CD8-positive, alpha-beta memory T cell (primary cell): ENCODE measurements around the gene PDE6A. TPM values are rescaled to one million over a fixed set of nuclear protein-coding genes. Genes with fewer than 3 reads are reported as not detected.

Experiments
- CTCF ChIA-PET: fragments of 350-600 bp; sonication (Branson Sonifier 250); formaldehyde crosslinking; loops from one replicate; lab custom pipeline; 2021; ENCODE audit warnings: antibody characterized with exemption; lab: Charles Lee
- POLR2A ChIA-PET: fragments of 350-600 bp; sonication (Branson Sonifier 250); formaldehyde crosslinking; loops from one replicate; lab custom pipeline; 2021; ENCODE audit warnings: antibody characterized with exemption; lab: Charles Lee
- DNase-seq, 5 donors: peaks; one replicate each; pipeline versions ENCODE4 v3.0.0 to v3.0.0-alpha.2; 2020 to 2022; ENCODE audit warnings: mixed read lengths in 1 of 5
- H3K27ac ChIP-seq: one replicate; pipeline ENCODE4 v1.7.0; 2013; ENCODE audit warnings: low read depth, mild to moderate bottlenecking, low read length, moderate library complexity
- H3K27me3 ChIP-seq: 2 replicates; pipeline ENCODE4 v1.7.0; 2013; ENCODE audit warnings: low read length, mild to moderate bottlenecking; ENCODE audit not compliant: insufficient read depth, poor library complexity, severe bottlenecking
- H3K36me3 ChIP-seq: 2 replicates; pipeline ENCODE4 v1.7.0; 2013; ENCODE audit warnings: mild to moderate bottlenecking, low read length, moderate library complexity; ENCODE audit not compliant: insufficient read depth
- H3K4me1 ChIP-seq: 2 replicates; pipeline ENCODE4 v1.7.0; 2013; ENCODE audit warnings: mild to moderate bottlenecking, low read length, moderate library complexity; ENCODE audit not compliant: insufficient read depth
- H3K4me3 ChIP-seq: 2 replicates; pipeline ENCODE4 v1.7.0; 2013; ENCODE audit warnings: mild to moderate bottlenecking, low read length
- H3K9me3 ChIP-seq: 2 replicates; pipeline ENCODE4 v1.7.0; 2013; ENCODE audit warnings: mild to moderate bottlenecking, low read length
- H3K27ac Mint-ChIP-seq, 8 donors: one replicate each; pipeline ENCODE4 v1.8.0; 2020 to 2021; ENCODE audit warnings: mixed read lengths in 8 of 8, mild to moderate bottlenecking in 6 of 8, inconsistent platforms in 3 of 8, moderate library complexity in 3 of 8
- H3K27me3 Mint-ChIP-seq, 2 donors: one replicate each; pipeline ENCODE4 v1.8.0; 2020 to 2021; ENCODE audit warnings: mixed read lengths in 2 of 2, mild to moderate bottlenecking in 1 of 2, moderate library complexity in 1 of 2
- H3K36me3 Mint-ChIP-seq, 3 donors: one replicate each; pipeline ENCODE4 v1.8.0; 2020 to 2021; ENCODE audit warnings: mixed read lengths in 3 of 3, inconsistent platforms in 1 of 3, mild to moderate bottlenecking in 1 of 3
- H3K4me1 Mint-ChIP-seq, 3 donors: one replicate each; pipeline ENCODE4 v1.8.0; 2020 to 2021; ENCODE audit warnings: mixed read lengths in 3 of 3, inconsistent platforms in 1 of 3, mild to moderate bottlenecking in 1 of 3
- H3K4me3 Mint-ChIP-seq, 7 donors: one replicate each; pipeline ENCODE4 v1.8.0; 2020 to 2021; ENCODE audit warnings: mixed read lengths in 7 of 7, mild to moderate bottlenecking in 6 of 7, moderate library complexity in 4 of 7, inconsistent platforms in 2 of 7
- H3K9me3 Mint-ChIP-seq, 5 donors: one replicate each; pipeline ENCODE4 v1.8.0; 2020 to 2022; ENCODE audit warnings: mixed read lengths in 5 of 5, mild to moderate bottlenecking in 3 of 5, moderate library complexity in 2 of 5, inconsistent platforms in 1 of 5
- polyA plus RNA-seq: library from polyadenylated mRNA; unstranded; fragments of 300-500 nt; fragmentation: Illumina TruSeq; gene quantifications from one replicate; pipeline ENCODE4 v1.2.3, GENCODE V29; 2021
- total RNA-seq, 2 experiments: library from RNA; stranded (reverse); gene quantifications; one replicate each; pipeline ENCODE4 v1.2.3, GENCODE V29; 2021

PDE6A gene
- total and polyA plus RNA-seq, 3 experiments from 2014 or later: not detected

DNA sequence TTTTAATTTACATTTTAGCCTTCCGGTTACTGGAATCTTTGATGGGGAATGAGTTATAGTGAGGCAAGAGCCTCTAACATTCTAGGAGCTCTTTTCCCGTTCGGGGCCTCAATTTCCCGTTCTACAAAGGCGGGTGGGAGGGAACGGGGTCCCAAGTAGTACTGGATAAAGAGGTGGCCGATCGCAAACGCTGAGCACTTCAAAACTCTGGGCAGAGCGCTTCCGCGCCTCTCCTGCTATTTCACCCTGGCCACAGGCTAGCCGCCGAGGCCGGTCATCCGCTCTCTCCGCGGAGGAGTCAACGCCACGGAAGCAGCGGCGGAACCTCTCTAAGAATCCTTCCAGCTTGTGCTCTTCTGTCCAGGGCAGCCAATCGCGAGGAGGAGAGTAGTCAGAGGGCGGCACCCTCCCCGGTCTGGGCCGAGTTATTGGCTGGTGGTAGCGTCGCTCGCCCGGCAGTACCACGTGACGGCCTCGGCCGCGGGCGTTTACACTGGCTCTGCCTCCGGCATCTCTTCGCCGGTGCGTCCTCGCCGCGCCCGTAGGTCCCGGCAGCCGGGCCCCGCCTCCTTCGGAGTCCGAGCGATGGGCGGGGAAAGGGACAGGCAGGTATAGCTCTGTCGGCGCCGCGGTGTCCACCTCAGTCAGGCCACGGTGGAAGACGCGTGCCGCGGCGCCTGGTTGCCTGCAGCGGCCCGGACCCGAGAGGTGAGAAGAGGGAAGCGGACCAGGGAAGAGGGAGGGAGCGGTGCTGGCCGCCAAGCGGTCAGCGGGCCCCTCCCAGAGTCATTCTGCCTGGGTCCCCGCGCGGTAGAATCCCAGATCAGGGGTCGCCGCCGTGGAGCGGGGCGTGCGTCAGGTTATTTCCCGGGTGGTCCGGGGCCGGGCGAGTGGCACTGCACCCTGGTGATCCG lies 15.9 kb upstream of the PDE6A start, which contains the start of gene SLC26A2:
Gene SLC26A2, plus strand, starts transcription at position 487 of the 914 bp plus-strand sequence. CDS start 16,895 bp downstream, outside the sequence.
- Mint-ChIP-seq H3K27me3 (no peaks in the 10 kb centered on the region), H3K9me3 (no peaks in the 10 kb centered on the region), H3K36me3 (peaks cover 0 to 14% (median 5%) of the 10 kb centered on the region in 3 donors), H3K4me3 (peak within 1 kb of the TSS; percentile 91 to 98 (median 96)), H3K4me1 (peaks cover 28 to 42% (median 41%) of the 10 kb centered on the region in 3 donors), H3K27ac (peak within 1 kb of the TSS; percentile 86 to 99 (median 96))
- Histone ChIP-seq H3K4me3 (peak within 1 kb of the TSS; percentile 82), H3K27me3 (no peaks in the 10 kb centered on the region), H3K27ac (peak within 1 kb of the TSS; percentile 83), H3K9me3 (no peaks in the 10 kb centered on the region), H3K36me3 (no peaks in the 10 kb centered on the region), H3K4me1 (peaks cover 18% of the 10 kb centered on the region)
- POLR2A ChIA-PET: interaction anchor here (0.6 to 1.3 kb wide), 6 partner anchors 10 to 1292 kb away, joined by 3 to 6 read pairs (median 4); partner anchors contain the start of genes HMGXB3 and TIGD6
- CTCF ChIA-PET: interaction anchor here (0.6 to 3.0 kb wide), 8 partner anchors 8 to 127 kb away, joined by 3 to 10 read pairs (median 4); no protein-coding TSS in a partner anchor
- peak; percentile 90 to 95 (median 91) for DNase-seq

DNA sequence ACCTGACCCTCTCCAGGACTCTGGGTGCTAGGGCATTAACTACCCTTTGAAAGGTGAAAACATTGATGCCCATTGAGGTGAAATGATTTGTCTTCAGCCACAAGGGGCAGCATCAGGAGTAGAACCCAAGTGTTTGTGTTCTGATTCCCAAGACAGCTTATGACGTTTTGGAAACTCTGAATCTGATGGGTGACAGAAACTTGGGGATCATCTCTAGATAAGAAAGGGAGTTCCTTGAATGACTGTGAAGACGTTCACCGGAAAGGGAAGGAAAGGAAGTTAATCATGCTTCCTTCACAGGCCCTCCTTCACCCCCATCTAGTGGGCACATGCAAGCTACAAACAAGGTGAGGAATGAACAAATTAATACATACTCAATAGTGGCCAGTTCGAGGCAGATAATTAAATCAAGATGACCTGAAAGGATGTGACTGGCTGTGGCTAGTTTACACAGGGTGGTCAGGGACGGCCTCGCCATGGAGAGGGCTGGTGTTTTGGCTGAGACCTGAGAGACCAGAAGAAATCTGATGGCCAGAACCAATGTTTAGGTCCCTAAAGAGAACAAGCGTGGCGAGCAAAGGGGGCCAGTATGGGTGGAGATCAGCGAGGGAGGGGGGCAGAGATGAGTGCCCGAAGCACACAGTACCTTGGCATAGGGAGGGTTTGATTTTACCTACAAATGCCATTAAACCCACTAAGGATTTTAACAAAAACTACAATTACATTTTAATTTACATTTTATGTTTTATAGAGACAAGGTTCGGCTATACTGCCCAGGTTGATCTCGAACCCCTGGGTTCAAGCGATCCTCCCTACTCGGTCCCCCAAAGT lies 15.0 kb upstream of the PDE6A start:
- H3K4me3 ChIP-seq: peak overlapping the region; percentile 82
- Mint-ChIP-seq H3K9me3 (no peaks in the 10 kb centered on the region), H3K36me3 (peaks cover 0 to 13% (median 4%) of the 10 kb centered on the region in 3 donors), H3K27ac (peak overlapping the region; percentile 85 to 99 (median 96)), H3K27me3 (no peaks in the 10 kb centered on the region), H3K4me3 (peak overlapping the region; percentile 91 to 98 (median 96)), H3K4me1 (peaks cover 28 to 40% (median 38%) of the 10 kb centered on the region in 3 donors)
- no peaks in the 10 kb centered on the region for H3K36me3 ChIP-seq
- no peaks in the 10 kb centered on the region for H3K27me3 ChIP-seq
- peak; percentile 3 to 53 (median 26) for DNase-seq
- H3K4me1 ChIP-seq: peaks cover 18% of the 10 kb centered on the region
- POLR2A ChIA-PET: interaction anchor here (0.6 to 1.3 kb wide), 6 partner anchors 9 to 1293 kb away, joined by 3 to 6 read pairs (median 4); partner anchors contain the start of genes HMGXB3 and TIGD6
- CTCF ChIA-PET: interaction anchor here (0.6 to 3.0 kb wide), 15 partner anchors 8 to 126 kb away, joined by 3 to 10 read pairs (median 4); partner anchors contain the start of gene TIGD6
- peak overlapping the region; percentile 83 for H3K27ac ChIP-seq
- no peaks in the 10 kb centered on the region for H3K9me3 ChIP-seq

DNA sequence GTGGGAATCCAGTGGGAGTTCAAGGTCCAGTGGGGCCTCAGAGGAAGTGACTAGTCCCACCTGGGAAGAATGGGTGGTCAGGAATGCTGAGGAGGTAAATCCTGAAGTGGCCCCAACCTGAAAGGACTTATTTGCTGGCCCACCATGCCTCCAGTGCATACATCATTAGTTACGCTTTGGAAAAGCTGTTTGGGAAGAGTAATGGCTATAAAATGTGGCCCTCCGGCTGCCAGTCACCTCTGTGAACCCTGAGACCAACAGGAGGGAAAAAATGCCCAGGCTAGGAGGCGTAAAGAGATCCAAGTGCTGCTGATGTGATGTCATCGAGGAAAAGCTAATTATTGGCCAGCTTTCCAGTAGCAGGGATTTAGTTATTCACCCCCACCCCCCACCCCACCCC lies 13.3 kb upstream of the PDE6A start:
- peaks cover 28 to 36% (median 33%) of the 10 kb centered on the region in 3 donors for H3K4me1 Mint-ChIP-seq
- no peaks in the 10 kb centered on the region for H3K9me3 Mint-ChIP-seq
- Histone ChIP-seq H3K36me3 (no peaks in the 10 kb centered on the region), H3K27me3 (no peaks in the 10 kb centered on the region), H3K9me3 (no peaks in the 10 kb centered on the region), H3K4me1 (peaks cover 18% of the 10 kb centered on the region), H3K4me3 (no peak overlapping the region), H3K27ac (no peak overlapping the region)
- peaks cover 0 to 11% (median 3%) of the 10 kb centered on the region in 3 donors for H3K36me3 Mint-ChIP-seq
- DNase-seq: no peak
- no peaks in the 10 kb centered on the region for H3K27me3 Mint-ChIP-seq
- H3K27ac Mint-ChIP-seq: no peak overlapping the region
- no peak overlapping the region for H3K4me3 Mint-ChIP-seq
- POLR2A ChIA-PET: interaction anchor here (0.9 kb wide), 1 partner anchor 43 kb away, joined by 3 read pairs; the partner anchor contains the start of genes HMGXB3 and TIGD6
- CTCF ChIA-PET: interaction anchor here (1.8 to 2.0 kb wide), 2 partner anchors 10 to 33 kb away, joined by 7 to 9 read pairs; no protein-coding TSS in a partner anchor

DNA sequence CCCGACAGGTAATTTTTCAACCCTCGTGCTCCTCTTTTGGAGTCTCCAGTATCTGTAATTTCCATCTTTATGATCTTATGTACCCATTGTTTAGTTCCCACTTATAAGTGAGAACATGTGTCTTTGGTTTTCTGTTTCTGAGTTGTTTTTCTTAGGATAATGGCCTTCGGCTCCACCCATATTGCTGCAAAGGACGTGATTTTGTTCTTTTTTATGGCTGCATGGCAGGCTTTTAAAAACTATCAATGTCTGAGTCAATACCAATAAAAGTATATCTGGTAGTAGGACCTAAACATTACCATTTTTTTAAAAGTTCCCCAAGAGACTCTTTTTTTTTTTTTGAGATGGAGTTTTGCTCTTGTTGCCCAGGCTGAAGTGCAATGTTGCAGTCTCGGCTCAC lies 12.1 kb upstream of the PDE6A start:
- no peak overlapping the region for H3K27ac ChIP-seq
- POLR2A ChIA-PET: no interaction called here
- H3K4me3 Mint-ChIP-seq: no peak overlapping the region
- peaks cover 0 to 10% (median 0%) of the 10 kb centered on the region in 3 donors for H3K36me3 Mint-ChIP-seq
- H3K4me1 ChIP-seq: peaks cover 14% of the 10 kb centered on the region
- H3K9me3 ChIP-seq: no peaks in the 10 kb centered on the region
- H3K4me1 Mint-ChIP-seq: peaks cover 16 to 24% (median 21%) of the 10 kb centered on the region in 3 donors
- peaks cover 0 to 3% of the 10 kb centered on the region in 2 donors for H3K27me3 Mint-ChIP-seq
- peak overlapping the region in 1 of 8 donors; percentile 69 for H3K27ac Mint-ChIP-seq
- H3K9me3 Mint-ChIP-seq: no peaks in the 10 kb centered on the region
- no peak overlapping the region for H3K4me3 ChIP-seq
- no peaks in the 10 kb centered on the region for H3K27me3 ChIP-seq
- CTCF ChIA-PET: no interaction called here
- DNase-seq: no peak
- H3K36me3 ChIP-seq: no peaks in the 10 kb centered on the region

DNA sequence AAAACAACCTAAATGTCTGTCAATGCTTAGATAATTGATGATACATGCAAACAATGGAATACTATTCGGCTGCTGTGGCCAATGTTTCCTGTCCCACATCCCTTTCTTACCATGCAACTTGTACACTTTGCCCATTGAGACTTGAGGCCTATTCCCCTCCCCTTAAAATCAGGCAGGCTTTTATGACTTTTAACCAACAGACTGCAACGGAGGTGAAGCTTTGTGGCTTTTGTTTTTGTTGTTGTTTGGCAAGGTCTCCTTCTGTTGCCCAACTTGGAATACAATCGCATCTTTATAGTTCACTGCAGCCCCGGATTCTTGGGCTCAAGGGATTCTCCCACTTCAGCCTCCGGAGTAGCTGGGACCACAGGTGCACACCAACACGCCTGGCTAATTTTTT lies 10.2 kb upstream of the PDE6A start:
- no peak for DNase-seq
- Histone ChIP-seq H3K36me3 (no peaks in the 10 kb centered on the region), H3K9me3 (no peaks in the 10 kb centered on the region), H3K4me1 (peaks cover 4% of the 10 kb centered on the region), H3K4me3 (no peak overlapping the region), H3K27ac (no peak overlapping the region), H3K27me3 (no peaks in the 10 kb centered on the region)
- ChIA-PET CTCF (no interaction called here), POLR2A (no interaction called here)
- Mint-ChIP-seq H3K4me3 (no peak overlapping the region), H3K27ac (no peak overlapping the region), H3K4me1 (peaks cover 6 to 10% (median 7%) of the 10 kb centered on the region in 3 donors), H3K9me3 (no peaks in the 10 kb centered on the region), H3K36me3 (peaks cover 0 to 1% (median 0%) of the 10 kb centered on the region in 3 donors), H3K27me3 (peaks cover 0 to 3% of the 10 kb centered on the region in 2 donors)

DNA sequence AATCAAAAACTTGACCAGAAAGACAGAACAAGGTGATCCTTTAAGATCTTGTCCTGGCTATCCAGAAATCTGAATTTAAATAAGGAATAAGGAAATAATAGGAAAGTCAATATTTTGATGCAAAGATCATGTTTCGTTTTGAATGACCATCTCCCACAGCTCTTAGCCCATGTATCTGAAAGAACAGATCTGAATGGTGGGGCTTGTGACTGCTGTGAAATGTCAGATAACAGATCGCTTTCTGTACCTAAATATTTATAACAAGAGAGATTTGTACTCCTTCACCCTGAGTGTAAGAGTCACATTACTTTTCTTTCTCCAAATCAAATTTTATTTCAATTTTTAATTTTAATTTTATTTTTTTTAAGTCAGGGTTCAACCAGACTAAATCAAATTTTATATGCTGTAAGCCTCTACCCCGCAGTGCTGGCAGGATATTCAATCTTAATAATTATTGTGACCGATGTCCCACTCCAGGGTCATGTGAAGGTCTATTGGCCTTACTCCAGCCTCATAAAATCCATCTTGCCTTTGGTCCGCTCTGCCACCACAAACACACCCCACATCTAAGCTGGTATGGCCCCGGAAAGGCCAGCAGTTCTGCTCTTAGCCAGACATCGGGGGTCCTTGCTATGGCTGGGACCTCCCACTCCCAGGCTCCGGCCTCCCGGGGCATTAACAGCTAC lies 9.0 kb upstream of the PDE6A start:
- Mint-ChIP-seq H3K36me3 (no peaks in the 10 kb centered on the region), H3K4me1 (no peaks in the 10 kb centered on the region), H3K4me3 (no peak overlapping the region), H3K27me3 (peaks cover 0 to 9% of the 10 kb centered on the region in 2 donors), H3K27ac (no peak overlapping the region), H3K9me3 (no peaks in the 10 kb centered on the region)
- no peak overlapping the region for H3K27ac ChIP-seq
- CTCF ChIA-PET: no interaction called here
- POLR2A ChIA-PET: no interaction called here
- no peaks in the 10 kb centered on the region for H3K27me3 ChIP-seq
- DNase-seq: no peak
- H3K36me3 ChIP-seq: no peaks in the 10 kb centered on the region
- H3K9me3 ChIP-seq: no peaks in the 10 kb centered on the region
- H3K4me1 ChIP-seq: no peaks in the 10 kb centered on the region
- H3K4me3 ChIP-seq: no peak overlapping the region

DNA sequence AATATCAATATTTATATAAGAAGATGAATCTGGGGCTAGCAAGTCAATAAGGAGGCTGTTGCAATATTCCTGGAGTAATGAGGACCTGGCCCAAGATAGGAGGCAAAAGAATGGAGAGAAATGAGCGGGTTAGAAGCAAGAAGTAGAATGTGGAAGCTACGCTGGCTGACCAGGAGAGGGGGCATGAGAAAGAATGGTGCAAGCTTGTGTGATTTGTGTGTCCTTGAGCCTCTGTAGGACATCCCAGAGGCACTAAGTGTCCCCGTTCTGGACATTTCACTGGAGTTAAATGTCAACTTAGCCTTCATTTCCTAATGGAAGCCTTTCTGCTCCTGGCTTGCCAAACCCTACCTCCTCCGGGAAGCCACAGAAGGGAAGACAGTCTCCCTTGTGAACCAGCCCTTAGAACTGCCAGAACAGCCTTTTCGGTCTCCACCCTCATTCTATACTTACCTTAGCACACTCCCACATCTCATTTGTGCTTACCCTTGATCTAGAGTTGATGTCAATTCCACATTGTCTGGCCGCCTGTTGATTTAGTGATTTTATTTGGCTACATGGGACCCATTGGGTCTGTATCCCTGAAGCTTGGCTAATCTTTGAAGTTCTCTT lies 6.7 kb upstream of the PDE6A start:
- ChIA-PET POLR2A (interaction anchor here (1.4 kb wide), 1 partner anchor 9 kb away, joined by 4 read pairs; the partner anchor contains the start of gene SLC26A2), CTCF (interaction anchor here (0.5 to 1.1 kb wide), 2 partner anchors 39 to 116 kb away, joined by 3 read pairs; no protein-coding TSS in a partner anchor)
- H3K4me1 Mint-ChIP-seq: no peaks in the 10 kb centered on the region
- Histone ChIP-seq H3K9me3 (no peaks in the 10 kb centered on the region), H3K4me3 (no peak overlapping the region), H3K27ac (no peak overlapping the region), H3K27me3 (no peaks in the 10 kb centered on the region), H3K4me1 (no peaks in the 10 kb centered on the region), H3K36me3 (no peaks in the 10 kb centered on the region)
- no peak overlapping the region for H3K27ac Mint-ChIP-seq
- DNase-seq: no peak
- no peaks in the 10 kb centered on the region for H3K9me3 Mint-ChIP-seq
- no peak overlapping the region for H3K4me3 Mint-ChIP-seq
- no peaks in the 10 kb centered on the region for H3K36me3 Mint-ChIP-seq
- H3K27me3 Mint-ChIP-seq: peaks cover 3 to 30% of the 10 kb centered on the region in 2 donors
